Smooth muscle cell (in vitro differentiated cells): ENCODE results near the gene BHLHE23. TPM values are rescaled to one million over a fixed set of nuclear protein-coding genes. Genes with fewer than 3 reads are reported as not detected.

Experiments
- DNase-seq: peaks from one replicate; lab custom pipeline; 2025; ENCODE audit not compliant: unreplicated experiment; lab: John Stamatoyannopoulos, UW
- H2AFZ ChIP-seq: fragments of 200-600 bp; sonication (generic); 2 replicates; pipeline ENCODE4 v1.6.0; 2016; ENCODE audit warnings: antibody characterized with exemption, low read depth, mild to moderate bottlenecking
- H3F3A ChIP-seq: fragments of 200-600 bp; sonication (generic); 2 replicates; pipeline ENCODE4 v1.6.0; 2017; ENCODE audit warnings: antibody characterized with exemption, low read depth
- H3K27ac ChIP-seq: fragments of 200-600 bp; sonication (generic); 2 replicates; pipeline ENCODE4 v1.5.1; 2016; ENCODE audit warnings: low read depth, mild to moderate bottlenecking
- H3K27me3 ChIP-seq: fragments of 200-600 bp; sonication (generic); 2 replicates; pipeline ENCODE4 v1.6.1; 2016; ENCODE audit warnings: low read depth, mild to moderate bottlenecking
- H3K36me3 ChIP-seq: fragments of 200-600 bp; sonication (generic); 2 replicates; pipeline ENCODE4 v1.5.1; 2016; ENCODE audit warnings: low read depth
- H3K4me1 ChIP-seq: fragments of 200-600 bp; sonication (generic); 2 replicates; pipeline ENCODE4 v1.5.1; 2016; ENCODE audit warnings: low read depth
- H3K4me2 ChIP-seq: fragments of 200-600 bp; sonication (generic); 2 replicates; pipeline ENCODE4 v1.6.0; 2016; ENCODE audit warnings: mild to moderate bottlenecking
- H3K4me3 ChIP-seq: fragments of 200-600 bp; sonication (generic); 2 replicates; pipeline ENCODE4 v1.5.1; 2016; ENCODE audit warnings: mild to moderate bottlenecking
- H3K79me2 ChIP-seq: fragments of 200-600 bp; sonication (generic); 2 replicates; pipeline ENCODE4 v1.6.0; 2016; ENCODE audit warnings: low read depth, mild to moderate bottlenecking
- H3K9ac ChIP-seq: fragments of 200-600 bp; sonication (generic); 2 replicates; pipeline ENCODE4 v1.6.0; 2016; ENCODE audit warnings: low read depth
- H3K9me3 ChIP-seq: fragments of 200-600 bp; sonication (generic); replicated peaks from 2 replicates; pipeline ENCODE4 v1.5.1; 2016; ENCODE audit warnings: low read depth
- H4K20me1 ChIP-seq: fragments of 200-600 bp; sonication (generic); 2 replicates; pipeline ENCODE4 v1.6.0; 2016; ENCODE audit warnings: low read depth
- CTCF ChIP-seq: fragments of 200-600 bp; sonication (generic); IDR thresholded peaks from 2 replicates; pipeline ENCODE4 v1.5.1; 2017; ENCODE audit warnings: borderline replicate concordance, mild to moderate bottlenecking, antibody characterized with exemption; ENCODE audit not compliant: insufficient read depth, poor library complexity, severe bottlenecking
- WGBS: methylation state at CpG from one replicate; pipeline ENCODE4 v1.1.7; 2016; ENCODE audit warnings: low lambda C conversion rate; 5-methylcytosine and 5-hydroxymethylcytosine counted together
- polyA plus RNA-seq: library from polyadenylated mRNA; unstranded; fragments of >200 nt; fragmentation: Nextera tagmentation; extraction: Ambion mirVana; gene quantifications from 2 replicates; pipeline ENCODE4 v1.2.1, GENCODE V29; 2016
- total RNA-seq: library from RNA; depleted of rRNA; stranded (reverse); fragments of >200 nt; gene quantifications from 2 replicates; pipeline ENCODE4 v1.2.3, GENCODE V29; 2014

The BHLHE23 gene
- total and polyA plus RNA-seq, 2 experiments from 2014 or later: not detected

DNA sequence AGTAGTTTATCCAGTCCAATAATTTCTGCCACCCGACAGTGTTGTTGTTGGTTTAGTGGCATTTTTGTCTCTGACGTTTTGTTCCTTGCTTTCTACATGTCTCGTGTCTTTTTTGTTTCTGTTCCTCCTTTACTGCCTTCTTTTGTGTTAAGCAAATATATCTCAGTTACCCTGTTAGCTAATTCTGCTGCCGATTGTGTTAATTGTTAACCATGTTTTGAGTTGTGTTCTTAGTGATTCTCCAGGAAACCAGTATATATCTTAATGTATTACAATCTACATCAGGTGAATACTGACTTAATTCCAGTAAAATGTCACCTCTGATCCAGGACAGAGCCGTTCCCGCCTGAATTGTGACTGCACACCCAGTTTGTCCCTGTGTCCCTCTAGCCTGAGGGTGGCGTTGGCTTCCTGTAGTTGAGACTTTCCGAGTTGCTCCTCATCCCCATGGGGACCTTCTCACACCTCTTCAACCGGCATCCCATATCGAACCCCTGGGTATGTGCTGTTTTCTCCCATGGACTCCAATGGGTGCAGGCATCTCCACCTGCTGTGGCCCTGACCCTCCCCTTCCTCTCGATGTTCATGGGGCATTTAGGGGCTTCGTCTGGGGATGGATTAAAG is 35.8 kb upstream of the BHLHE23 start:
- H3K9ac ChIP-seq: no peak overlapping the region
- H3K4me3 ChIP-seq: no peak overlapping the region
- no peaks in the 10 kb centered on the region for H3K79me2 ChIP-seq
- H3K27ac ChIP-seq: no peak overlapping the region
- H3F3A ChIP-seq: no peaks in the 10 kb centered on the region
- H3K4me2 ChIP-seq: no peak overlapping the region
- DNase-seq: no peak
- H3K4me1 ChIP-seq: no peaks in the 10 kb centered on the region
- no peaks in the 10 kb centered on the region for H4K20me1 ChIP-seq
- H3K36me3 ChIP-seq: no peaks in the 10 kb centered on the region
- no peaks in the 10 kb centered on the region for H3K9me3 ChIP-seq
- TF ChIP-seq CTCF: no peak
- no peak overlapping the region for H2AFZ ChIP-seq
- H3K27me3 ChIP-seq: peaks cover 43% of the 10 kb centered on the region
- WGBS: 80% methylated on average over 12 of the region's 12 CpGs

- Histone ChIP-seq H3K4me2 (no peak overlapping the region), H3K36me3 (no peaks in the 10 kb centered on the region), H3K79me2 (no peaks in the 10 kb centered on the region), H4K20me1 (no peaks in the 10 kb centered on the region), H2AFZ (no peak overlapping the region), H3K9ac (no peak overlapping the region), H3K9me3 (no peaks in the 10 kb centered on the region), H3K4me1 (no peaks in the 10 kb centered on the region), H3K27me3 (peaks cover 48% of the 10 kb centered on the region), H3K4me3 (no peak overlapping the region), H3K27ac (no peak overlapping the region), H3F3A (no peaks in the 10 kb centered on the region)
- WGBS: 89% methylated on average over 7 of the region's 7 CpGs
- no peak for DNase-seq
- TF ChIP-seq CTCF: no peak
Observed at GRCh38 chr20:63041776-63042175, 35.0 kb upstream of the BHLHE23 start.

DNA sequence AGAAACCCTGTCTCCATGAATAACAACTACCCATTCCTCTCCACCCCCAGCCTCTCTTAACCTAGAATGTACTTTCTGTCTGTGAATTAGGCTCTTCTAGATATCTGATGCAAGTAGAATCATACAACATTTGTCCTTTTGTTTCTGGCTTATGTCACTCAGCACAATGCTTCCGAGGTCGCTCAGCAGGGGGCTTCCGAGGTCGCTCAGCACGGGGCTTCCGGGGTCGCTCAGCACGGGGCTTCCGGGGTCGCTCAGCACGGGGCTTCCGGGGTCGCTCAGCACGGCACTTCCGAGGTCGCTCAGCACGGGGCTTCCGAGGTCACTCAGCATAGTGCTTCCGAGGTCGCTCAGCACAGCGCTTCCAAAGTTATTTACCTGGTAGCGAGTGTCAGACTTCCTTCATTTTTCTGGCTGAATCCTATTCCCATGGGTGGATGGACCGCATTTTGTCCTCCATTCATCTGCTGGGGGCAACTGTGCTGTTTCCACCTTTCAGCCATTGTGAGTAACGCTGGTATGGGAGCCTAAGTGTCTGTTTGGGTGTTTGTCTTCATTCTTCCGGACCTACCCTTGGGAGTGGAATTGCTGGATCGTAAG is 31.0 kb upstream of the BHLHE23 start:
- Histone ChIP-seq H4K20me1 (no peaks in the 10 kb centered on the region), H3K9ac (no peak overlapping the region), H3K9me3 (no peaks in the 10 kb centered on the region), H3K27ac (no peak overlapping the region), H3F3A (no peaks in the 10 kb centered on the region), H3K27me3 (peaks cover 72% of the 10 kb centered on the region), H3K4me1 (peaks cover 8% of the 10 kb centered on the region), H3K79me2 (no peaks in the 10 kb centered on the region), H3K36me3 (no peaks in the 10 kb centered on the region), H3K4me3 (no peak overlapping the region), H2AFZ (no peak overlapping the region), H3K4me2 (no peak overlapping the region)
- TF ChIP-seq CTCF: no peak
- 83% methylated on average over 26 of the region's 26 CpGs for WGBS
- no peak for DNase-seq

DNA sequence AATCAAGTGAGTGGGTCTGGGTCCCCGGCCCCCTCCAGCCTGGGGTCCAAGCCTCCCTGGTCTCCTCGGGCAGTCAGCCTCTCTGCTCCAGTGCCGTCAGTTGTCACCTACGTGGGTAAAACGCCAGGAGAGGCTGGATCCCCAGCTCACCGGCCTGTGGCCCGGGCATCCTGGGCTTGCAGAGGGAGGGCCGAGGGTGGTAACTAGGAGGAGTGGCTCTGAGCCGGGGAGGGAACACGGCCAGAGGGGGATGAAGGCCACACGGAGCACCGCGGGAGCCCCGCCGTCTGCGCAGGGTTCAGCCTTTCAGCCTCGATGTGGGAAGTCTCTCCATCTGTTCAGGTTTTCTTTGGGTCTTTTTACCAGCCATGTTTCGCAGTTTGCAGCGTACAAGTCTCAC is 29.5 kb upstream of the BHLHE23 start:
- Histone ChIP-seq H3K4me2 (no peak overlapping the region), H2AFZ (no peak overlapping the region), H3K4me1 (peaks cover 8% of the 10 kb centered on the region), H3K4me3 (no peak overlapping the region), H3F3A (no peaks in the 10 kb centered on the region), H3K36me3 (no peaks in the 10 kb centered on the region), H3K27ac (no peak overlapping the region), H3K27me3 (peaks cover 72% of the 10 kb centered on the region), H3K9me3 (no peaks in the 10 kb centered on the region), H3K79me2 (no peaks in the 10 kb centered on the region), H3K9ac (no peak overlapping the region), H4K20me1 (no peaks in the 10 kb centered on the region)
- 59% methylated on average over 19 of the region's 19 CpGs for WGBS
- no peak for DNase-seq
- no peak for TF ChIP-seq CTCF
